OCI-LY1 (cell line): Measurements from ENCODE around the gene CSTF1.
"Not testable (repeated sequence)": the region's sequence is repeated elsewhere in the genome, so short reads cannot be mapped to it uniquely, and the experiment has no call there.

Source experiments
- EZH2 ChIP-seq: fragments of 200-600 bp; sonication (generic), shearing (Covaris generic); IDR thresholded peaks from 2 replicates; pipeline ENCODE4 v1.8.0; 2017; ENCODE audit warnings: borderline replicate concordance, mixed run types, mild to moderate bottlenecking, antibody characterized with exemption, low read length, moderate library complexity, mixed read lengths
- TF ChIP-seq, protein P1 (sequence below): fragments of 200-600 bp; sonication (generic), shearing (Covaris generic); IDR thresholded peaks from 2 replicates; pipeline ENCODE4 v1.5.1; 2017; ENCODE audit warnings: mild to moderate bottlenecking, antibody characterized with exemption, low read length, moderate library complexity, mixed read lengths

DNA sequence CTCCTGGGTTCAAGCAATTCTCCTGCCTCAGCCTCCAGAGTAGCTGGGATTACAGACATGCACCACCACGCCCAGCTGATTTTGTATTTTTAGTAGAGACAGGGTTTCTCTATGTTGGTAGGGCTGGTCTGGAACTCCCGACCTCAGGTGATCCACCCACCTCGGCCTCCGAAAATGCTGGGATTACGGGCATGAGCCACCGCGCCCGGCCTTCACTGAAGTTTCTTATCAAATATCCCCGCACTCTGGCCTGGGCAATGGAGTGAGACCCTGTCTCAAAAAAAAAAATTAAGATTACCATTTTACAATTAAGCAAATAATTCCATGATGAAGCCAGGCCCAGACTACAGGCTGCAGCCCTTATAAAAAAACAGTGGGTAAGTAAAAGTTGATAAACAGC, 2.0 kb upstream of the CSTF1 start:
- TF ChIP-seq, protein P1, sequence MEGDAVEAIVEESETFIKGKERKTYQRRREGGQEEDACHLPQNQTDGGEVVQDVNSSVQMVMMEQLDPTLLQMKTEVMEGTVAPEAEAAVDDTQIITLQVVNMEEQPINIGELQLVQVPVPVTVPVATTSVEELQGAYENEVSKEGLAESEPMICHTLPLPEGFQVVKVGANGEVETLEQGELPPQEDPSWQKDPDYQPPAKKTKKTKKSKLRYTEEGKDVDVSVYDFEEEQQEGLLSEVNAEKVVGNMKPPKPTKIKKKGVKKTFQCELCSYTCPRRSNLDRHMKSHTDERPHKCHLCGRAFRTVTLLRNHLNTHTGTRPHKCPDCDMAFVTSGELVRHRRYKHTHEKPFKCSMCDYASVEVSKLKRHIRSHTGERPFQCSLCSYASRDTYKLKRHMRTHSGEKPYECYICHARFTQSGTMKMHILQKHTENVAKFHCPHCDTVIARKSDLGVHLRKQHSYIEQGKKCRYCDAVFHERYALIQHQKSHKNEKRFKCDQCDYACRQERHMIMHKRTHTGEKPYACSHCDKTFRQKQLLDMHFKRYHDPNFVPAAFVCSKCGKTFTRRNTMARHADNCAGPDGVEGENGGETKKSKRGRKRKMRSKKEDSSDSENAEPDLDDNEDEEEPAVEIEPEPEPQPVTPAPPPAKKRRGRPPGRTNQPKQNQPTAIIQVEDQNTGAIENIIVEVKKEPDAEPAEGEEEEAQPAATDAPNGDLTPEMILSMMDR: not testable (repeated sequence)
- TF ChIP-seq EZH2: not testable (repeated sequence)
